A549 (cell line): Measurements from ENCODE around the gene LMTK2. TPM values are rescaled to one million over a fixed set of nuclear protein-coding genes. Genes with fewer than 3 reads are reported as not detected.

ENCODE experiments used
- ATAC-seq, 2 experiments: fragments of 200-7000 bp in 1 of 2; fragments of >200 bp in 1 of 2; cut with Nextera tagmentation in 1 of 2; cut with Tn5 transposase in 1 of 2; 3 replicates each; pipeline versions ENCODE4 v1.8.0 to v1.9.1; 2018 to 2020; ENCODE audit warnings: mild to moderate bottlenecking in 1 of 2, moderate library complexity in 1 of 2
- CTCF ChIA-PET: fragments of 300-600 bp; sonication (Branson Sonifier 250); formaldehyde crosslinking; extraction: SDS; loops from one replicate; lab custom pipeline; 2021; ENCODE audit warnings: antibody characterized with exemption, inconsistent platforms; lab: Yijun Ruan, JAX
- POLR2A ChIA-PET: fragments of 350-600 bp; formaldehyde crosslinking; extraction: SDS; loops from one replicate; lab custom pipeline; 2021; ENCODE audit warnings: antibody characterized with exemption, inconsistent platforms; lab: Yijun Ruan, JAX
- DNase-seq, 2 experiments: peaks; one replicate each; pipeline versions ENCODE4 v3.0.0 to v3.0.0-alpha.2; 2011 to 2016; ENCODE audit warnings: low read depth in 1 of 2, low spot score in 1 of 2
- FAIRE-seq: peaks from 2 replicates; lab custom pipeline; 2011; peaks lifted over from hg19 to GRCh38; lab: Jason Lieb, UNC
- H3K27ac ChIP-seq, 2 experiments: fragments of >200 bp; sonication (Bioruptor Twin); formaldehyde crosslinking; 3 replicates each; pipeline ENCODE4 v1.5.1; 2016 to 2017
- H3K4me1 ChIP-seq: fragments of >200 bp; sonication (Bioruptor Twin); formaldehyde crosslinking; 3 replicates; pipeline ENCODE4 v1.6.1; 2016
- H3K4me2 ChIP-seq: fragments of >200 bp; sonication (Bioruptor Twin); formaldehyde crosslinking; 3 replicates; pipeline ENCODE4 v1.6.1; 2016
- H3K4me3 ChIP-seq: fragments of >200 bp; sonication (Bioruptor Twin); formaldehyde crosslinking; 3 replicates; pipeline ENCODE4 v1.5.1; 2016
- H3K9me3 ChIP-seq: fragments of >200 bp; sonication (Bioruptor Twin); formaldehyde crosslinking; 3 replicates; pipeline ENCODE4 v1.6.1; 2016
- BHLHE40 ChIP-seq: IDR thresholded peaks from 2 replicates; pipeline ENCODE4 v1.6.1; 2012; ENCODE audit warnings: low read depth, low read length, inconsistent platforms
- CBX8 ChIP-seq: fragments of 200-600 bp; sonication (generic); IDR thresholded peaks from 2 replicates; pipeline ENCODE4 v1.6.1; 2016
- CHD4 ChIP-seq: fragments of 200-600 bp; sonication (generic); IDR thresholded peaks from 2 replicates; pipeline ENCODE4 v1.6.1; 2016; ENCODE audit warnings: antibody characterized with exemption, mild to moderate bottlenecking, borderline replicate concordance
- FOSB ChIP-seq: fragments of 250-450 bp; sonication (Bioruptor Pico); IDR thresholded peaks from 2 replicates; pipeline ENCODE4 v1.5.0; 2020; ENCODE audit warnings: mild to moderate bottlenecking, moderate library complexity
- GATA3 ChIP-seq: IDR thresholded peaks from 2 replicates; pipeline ENCODE4 v1.6.1; 2012; ENCODE audit warnings: borderline replicate concordance
- HDAC2 ChIP-seq: fragments of 200-600 bp; sonication (generic); IDR thresholded peaks from 2 replicates; pipeline ENCODE4 v1.6.1; 2016
- HEYL ChIP-seq: fragments of 250-450 bp; sonication (Bioruptor Pico); IDR thresholded peaks from 2 replicates; pipeline ENCODE4 v1.8.0; 2021; ENCODE audit warnings: mild to moderate bottlenecking, moderate library complexity
- HOXA7 ChIP-seq: fragments of 250-450 bp; sonication (Bioruptor Pico); IDR thresholded peaks from 2 replicates; pipeline ENCODE4 v1.5.0; 2020; ENCODE audit warnings: mild to moderate bottlenecking, moderate library complexity
- JUN ChIP-seq, 2 experiments: fragments of >200 bp; sonication (Bioruptor Twin); formaldehyde crosslinking; IDR thresholded peaks; 2 replicates in 1 of 2; 3 replicates in 1 of 2; pipeline ENCODE4 v1.6.1; 2016 to 2017
- KDM5A ChIP-seq: fragments of 200-600 bp; sonication (generic); IDR thresholded peaks from 2 replicates; pipeline ENCODE4 v1.6.1; 2016; ENCODE audit warnings: antibody characterized with exemption, mild to moderate bottlenecking
- MAZ ChIP-seq: fragments of 150-350 bp; IDR thresholded peaks from 2 replicates; pipeline ENCODE4 v1.6.1; 2014; ENCODE audit warnings: antibody characterized with exemption, low read depth, low read length, borderline replicate concordance
- NFE2L2 ChIP-seq: fragments of 150-350 bp; conservative IDR thresholded peaks from 2 replicates; pipeline ENCODE4 v1.6.1; 2014; ENCODE audit warnings: low read length
- NR3C1 ChIP-seq: fragments of >200 bp; sonication (Bioruptor Twin); formaldehyde crosslinking; IDR thresholded peaks from 3 replicates; pipeline ENCODE4 v1.6.1; 2017
- PHF8 ChIP-seq: fragments of 200-600 bp; sonication (generic); IDR thresholded peaks from 2 replicates; pipeline ENCODE4 v1.6.1; 2016; ENCODE audit warnings: low read depth, mild to moderate bottlenecking, antibody characterized with exemption, moderate library complexity, borderline replicate concordance
- POLR2A ChIP-seq: IDR thresholded peaks from 2 replicates; pipeline ENCODE4 v1.6.1; 2012; ENCODE audit warnings: mild to moderate bottlenecking, low read length
- RAD21 ChIP-seq, 2 experiments: fragments of >200 bp in 1 of 2; sonication (Bioruptor Twin) in 1 of 2; formaldehyde crosslinking in 1 of 2; IDR thresholded peaks in 1 of 2; conservative IDR thresholded peaks in 1 of 2; 2 replicates in 1 of 2; 3 replicates in 1 of 2; pipeline ENCODE4 v1.6.1; 2012 to 2018; ENCODE audit warnings: inconsistent platforms in 1 of 2
- SMC3 ChIP-seq: fragments of >200 bp; sonication (Bioruptor Twin); formaldehyde crosslinking; IDR thresholded peaks from 3 replicates; pipeline ENCODE4 v1.6.1; 2018; ENCODE audit warnings: inconsistent platforms
- TP53 ChIP-seq: fragments of 250-450 bp; sonication (Bioruptor Pico); IDR thresholded peaks from 2 replicates; pipeline ENCODE4 v1.5.0; 2021; ENCODE audit warnings: mild to moderate bottlenecking, moderate library complexity
- WGBS: methylation state at CpG from one replicate; pipeline ENCODE4 v1.1.6; 2017; ENCODE audit errors: missing lambda C conversion rate; 5-methylcytosine and 5-hydroxymethylcytosine counted together
- polyA minus RNA-seq: library from RNA; depleted of rRNA, polyadenylated mRNA; stranded (reverse); fragments of >200 nt; gene quantifications from 2 replicates; pipeline ENCODE4 v1.2.3, GENCODE V29; 2011; rRNA and poly(A)+ RNA removed
- polyA plus RNA-seq, 4 experiments: library from polyadenylated mRNA; depleted of rRNA in 3 of 4; stranded (reverse); fragments of >200 nt; fragmentation: RNase III in 1 of 4; extraction: RNeasy Plus Mini Kit Qiagen cat#74134 plus additional on column Dnase treatment in 1 of 4; gene quantifications; 2 replicates in 3 of 4; 3 replicates in 1 of 4; pipeline ENCODE4 v1.2.3, GENCODE V29; 2011 to 2017
- TF ChIP-seq, protein P1 (sequence below): IDR thresholded peaks from 2 replicates; pipeline ENCODE4 v1.6.1; 2012
- TF ChIP-seq, protein P2 (sequence below): fragments of 450-650 bp; IDR thresholded peaks from 2 replicates; pipeline ENCODE4 v1.6.1; 2014; ENCODE audit warnings: antibody characterized with exemption
- TF ChIP-seq, protein P3 (sequence below): IDR thresholded peaks from 2 replicates; pipeline ENCODE4 v1.6.1; 2012
- TF ChIP-seq, protein P4 (sequence below): fragments of >200 bp; sonication (Bioruptor Twin); formaldehyde crosslinking; IDR thresholded peaks from 3 replicates; pipeline ENCODE4 v1.6.1; 2016
- TF ChIP-seq, protein P5 (sequence below): fragments of 250-450 bp; sonication (Bioruptor Pico); IDR thresholded peaks from 2 replicates; pipeline ENCODE4 v1.5.0; 2021; ENCODE audit warnings: mild to moderate bottlenecking, moderate library complexity, borderline replicate concordance
- TF ChIP-seq, protein P6 (sequence below): fragments of >200 bp; sonication (Bioruptor Twin); formaldehyde crosslinking; IDR thresholded peaks from 3 replicates; pipeline ENCODE4 v1.5.1; 2016

LMTK2 gene
- 13.0 and 14.9 TPM in 2 replicates for polyA plus RNA-seq (2011; rRNA removed)
- polyA plus RNA-seq (2012; cell fraction: cytosol; rRNA removed), result 6.5 and 8.7 TPM in 2 replicates
- polyA plus RNA-seq (2012; cell fraction: nucleus; rRNA removed), result 16.3 and 18.7 TPM in 2 replicates
- polyA plus RNA-seq (2017; fragmentation: RNase III; extraction: RNeasy Plus Mini Kit Qiagen cat#74134 plus additional on column Dnase treatment), result 6.9 to 7.9 TPM (median 7.7 TPM) in 3 replicates
- polyA minus RNA-seq, result 20.5 and 20.9 TPM in 2 replicates

DNA sequence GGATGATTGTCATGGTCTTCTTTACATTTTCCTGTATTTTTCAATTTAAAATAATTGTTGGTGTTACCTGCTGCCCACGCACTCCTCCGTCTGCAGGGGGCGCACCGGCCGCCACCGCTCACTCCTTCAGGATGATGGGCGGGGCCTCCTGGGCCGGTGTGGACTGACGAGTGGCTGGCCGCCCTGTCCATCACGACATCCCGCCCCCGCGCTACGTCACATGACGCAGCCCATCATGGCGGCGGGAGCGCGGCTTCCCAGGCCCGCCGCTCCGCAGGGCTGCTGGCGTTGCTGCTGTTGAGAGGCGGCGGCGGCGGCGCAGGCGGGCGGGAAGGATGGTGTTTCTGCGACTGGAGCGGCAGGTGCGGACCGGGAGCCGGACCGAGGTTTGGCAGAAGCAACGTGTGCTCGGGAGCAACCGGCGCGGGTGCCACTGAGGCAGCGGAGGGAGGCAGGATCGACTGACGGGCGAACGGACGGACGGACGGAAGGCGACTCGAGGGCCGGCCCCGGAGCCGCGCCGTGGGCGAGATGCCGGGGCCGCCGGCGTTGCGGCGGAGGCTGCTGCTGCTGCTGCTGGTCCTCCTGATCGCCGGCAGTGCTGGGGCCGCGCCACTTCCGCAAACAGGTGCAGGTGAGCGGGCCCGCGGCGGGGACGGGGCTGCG lies at the start of gene LMTK2:
Gene LMTK2, plus strand, starts transcription at position 216 of the 666 bp plus-strand sequence. Its CDS starts 316 bp downstream, at position 532.
- TF ChIP-seq, protein P1, sequence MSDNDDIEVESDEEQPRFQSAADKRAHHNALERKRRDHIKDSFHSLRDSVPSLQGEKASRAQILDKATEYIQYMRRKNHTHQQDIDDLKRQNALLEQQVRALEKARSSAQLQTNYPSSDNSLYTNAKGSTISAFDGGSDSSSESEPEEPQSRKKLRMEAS, result peak; percentile 75
- peak; percentile 92 for TF ChIP-seq POLR2A
- TF ChIP-seq, protein P2, sequence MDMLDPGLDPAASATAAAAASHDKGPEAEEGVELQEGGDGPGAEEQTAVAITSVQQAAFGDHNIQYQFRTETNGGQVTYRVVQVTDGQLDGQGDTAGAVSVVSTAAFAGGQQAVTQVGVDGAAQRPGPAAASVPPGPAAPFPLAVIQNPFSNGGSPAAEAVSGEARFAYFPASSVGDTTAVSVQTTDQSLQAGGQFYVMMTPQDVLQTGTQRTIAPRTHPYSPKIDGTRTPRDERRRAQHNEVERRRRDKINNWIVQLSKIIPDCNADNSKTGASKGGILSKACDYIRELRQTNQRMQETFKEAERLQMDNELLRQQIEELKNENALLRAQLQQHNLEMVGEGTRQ, result peak; percentile 93
- TF ChIP-seq, protein P3, sequence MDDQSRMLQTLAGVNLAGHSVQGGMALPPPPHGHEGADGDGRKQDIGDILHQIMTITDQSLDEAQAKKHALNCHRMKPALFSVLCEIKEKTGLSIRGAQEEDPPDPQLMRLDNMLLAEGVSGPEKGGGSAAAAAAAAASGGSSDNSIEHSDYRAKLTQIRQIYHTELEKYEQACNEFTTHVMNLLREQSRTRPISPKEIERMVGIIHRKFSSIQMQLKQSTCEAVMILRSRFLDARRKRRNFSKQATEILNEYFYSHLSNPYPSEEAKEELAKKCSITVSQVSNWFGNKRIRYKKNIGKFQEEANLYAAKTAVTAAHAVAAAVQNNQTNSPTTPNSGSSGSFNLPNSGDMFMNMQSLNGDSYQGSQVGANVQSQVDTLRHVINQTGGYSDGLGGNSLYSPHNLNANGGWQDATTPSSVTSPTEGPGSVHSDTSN, result peak; percentile 99
- peak; percentile 95 for TF ChIP-seq SMC3
- peak; percentile 52; the same call in 1 of the 2 replicates for TF ChIP-seq HDAC2
- TF ChIP-seq RAD21 (conservative IDR thresholded peaks at IDR 0.05 in 1 of 2, IDR thresholded peaks at IDR 0.05 in 1 of 2), result peak; percentile 66 to 74
- 0 out of 2 replicates have a peak, but pooled peaks have one; percentile 13 for TF ChIP-seq MAZ
- TF ChIP-seq PHF8, result peak; percentile 91
- no peak for TF ChIP-seq TP53 (CRISPR knock-in tag)
- TF ChIP-seq JUN (IDR thresholded peaks at IDR 0.05), result peak in 1 of 2 experiments; percentile 82; a peak in 2 of 5 replicates
- TF ChIP-seq, protein P4, sequence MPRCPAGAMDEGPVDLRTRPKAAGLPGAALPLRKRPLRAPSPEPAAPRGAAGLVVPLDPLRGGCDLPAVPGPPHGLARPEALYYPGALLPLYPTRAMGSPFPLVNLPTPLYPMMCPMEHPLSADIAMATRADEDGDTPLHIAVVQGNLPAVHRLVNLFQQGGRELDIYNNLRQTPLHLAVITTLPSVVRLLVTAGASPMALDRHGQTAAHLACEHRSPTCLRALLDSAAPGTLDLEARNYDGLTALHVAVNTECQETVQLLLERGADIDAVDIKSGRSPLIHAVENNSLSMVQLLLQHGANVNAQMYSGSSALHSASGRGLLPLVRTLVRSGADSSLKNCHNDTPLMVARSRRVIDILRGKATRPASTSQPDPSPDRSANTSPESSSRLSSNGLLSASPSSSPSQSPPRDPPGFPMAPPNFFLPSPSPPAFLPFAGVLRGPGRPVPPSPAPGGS, result 0 out of 3 replicates have a peak, but pooled peaks have one; percentile 60
- TF ChIP-seq, protein P5, sequence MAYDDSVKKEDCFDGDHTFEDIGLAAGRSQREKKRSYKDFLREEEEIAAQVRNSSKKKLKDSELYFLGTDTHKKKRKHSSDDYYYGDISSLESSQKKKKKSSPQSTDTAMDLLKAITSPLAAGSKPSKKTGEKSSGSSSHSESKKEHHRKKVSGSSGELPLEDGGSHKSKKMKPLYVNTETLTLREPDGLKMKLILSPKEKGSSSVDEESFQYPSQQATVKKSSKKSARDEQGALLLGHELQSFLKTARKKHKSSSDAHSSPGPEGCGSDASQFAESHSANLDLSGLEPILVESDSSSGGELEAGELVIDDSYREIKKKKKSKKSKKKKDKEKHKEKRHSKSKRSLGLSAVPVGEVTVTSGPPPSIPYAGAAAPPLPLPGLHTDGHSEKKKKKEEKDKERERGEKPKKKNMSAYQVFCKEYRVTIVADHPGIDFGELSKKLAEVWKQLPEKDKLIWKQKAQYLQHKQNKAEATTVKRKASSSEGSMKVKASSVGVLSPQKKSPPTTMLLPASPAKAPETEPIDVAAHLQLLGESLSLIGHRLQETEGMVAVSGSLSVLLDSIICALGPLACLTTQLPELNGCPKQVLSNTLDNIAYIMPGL (CRISPR knock-in tag), result no peak
- no peak for TF ChIP-seq NR3C1
- peak; percentile 95 for TF ChIP-seq KDM5A
- no peak for TF ChIP-seq HEYL (CRISPR knock-in tag)
- TF ChIP-seq, protein P6, sequence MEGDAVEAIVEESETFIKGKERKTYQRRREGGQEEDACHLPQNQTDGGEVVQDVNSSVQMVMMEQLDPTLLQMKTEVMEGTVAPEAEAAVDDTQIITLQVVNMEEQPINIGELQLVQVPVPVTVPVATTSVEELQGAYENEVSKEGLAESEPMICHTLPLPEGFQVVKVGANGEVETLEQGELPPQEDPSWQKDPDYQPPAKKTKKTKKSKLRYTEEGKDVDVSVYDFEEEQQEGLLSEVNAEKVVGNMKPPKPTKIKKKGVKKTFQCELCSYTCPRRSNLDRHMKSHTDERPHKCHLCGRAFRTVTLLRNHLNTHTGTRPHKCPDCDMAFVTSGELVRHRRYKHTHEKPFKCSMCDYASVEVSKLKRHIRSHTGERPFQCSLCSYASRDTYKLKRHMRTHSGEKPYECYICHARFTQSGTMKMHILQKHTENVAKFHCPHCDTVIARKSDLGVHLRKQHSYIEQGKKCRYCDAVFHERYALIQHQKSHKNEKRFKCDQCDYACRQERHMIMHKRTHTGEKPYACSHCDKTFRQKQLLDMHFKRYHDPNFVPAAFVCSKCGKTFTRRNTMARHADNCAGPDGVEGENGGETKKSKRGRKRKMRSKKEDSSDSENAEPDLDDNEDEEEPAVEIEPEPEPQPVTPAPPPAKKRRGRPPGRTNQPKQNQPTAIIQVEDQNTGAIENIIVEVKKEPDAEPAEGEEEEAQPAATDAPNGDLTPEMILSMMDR, result peak; percentile 94
- Histone ChIP-seq H3K4me1 (peaks cover 39% of the 10 kb centered on the region), H3K4me3 (peak within 1 kb of the TSS; percentile 90), H3K9me3 (peaks cover 7% of the 10 kb centered on the region; the same call in 1 of the 3 replicates), H3K4me2 (peak within 1 kb of the TSS; percentile 87), H3K27ac (peak within 1 kb of the TSS; percentile 86 to 91)
- ChIA-PET CTCF (interaction anchor here (0.7 to 3.9 kb wide), 31 partner anchors 10 to 735 kb away, joined by 3 to 80 read pairs (median 4); no protein-coding TSS in a partner anchor), POLR2A (interaction anchor here (0.7 kb wide), 1 partner anchor 13 kb away, joined by 5 read pairs; no protein-coding TSS in a partner anchor)
- ATAC-seq, result peak; percentile 97 to 98
- peak; percentile 77 to 93 for DNase-seq
- no peak for FAIRE-seq
- under 1% methylated on average over 14 of the region's 75 CpGs for WGBS

DNA sequence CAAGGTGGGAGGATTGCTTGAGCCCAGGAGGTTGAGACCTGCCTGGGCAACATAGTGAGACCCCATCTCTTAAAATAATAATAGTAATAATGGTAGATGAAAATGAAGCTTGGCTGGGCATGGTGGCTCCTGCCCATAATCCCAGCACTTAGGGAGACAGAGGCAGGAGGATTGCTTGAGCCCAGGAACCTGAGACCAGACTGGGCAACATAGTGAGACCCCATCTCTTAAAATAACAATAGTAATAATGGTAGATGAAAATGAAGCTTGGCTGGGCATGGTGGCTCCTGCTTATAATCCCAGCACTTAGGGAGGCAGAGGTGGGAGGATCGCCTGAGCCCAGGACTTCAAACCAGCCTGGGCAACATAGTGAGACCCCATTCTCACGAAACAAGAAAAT lies 49.5 kb upstream of the LMTK2 start:
- no peaks in the 10 kb centered on the region for H3K9me3 ChIP-seq
- H3K4me3 ChIP-seq, result no peak overlapping the region
- no peak overlapping the region for H3K27ac ChIP-seq
- FAIRE-seq, result no peak
- DNase-seq, result no peak
- ATAC-seq, result no peak
- CTCF ChIA-PET, result no interaction called here
- POLR2A ChIA-PET, result no interaction called here
- WGBS, result 53% methylated on average over 2 of the region's 2 CpGs
- no peak overlapping the region for H3K4me2 ChIP-seq
- no peaks in the 10 kb centered on the region for H3K4me1 ChIP-seq
- TF ChIP-seq, protein P6, result no peak
- TF ChIP-seq HOXA7 (CRISPR knock-in tag) (no peak), CHD4 (no peak), RAD21 (conservative IDR thresholded peaks at IDR 0.05 in 1 of 2, IDR thresholded peaks at IDR 0.05 in 1 of 2) (no peak), BHLHE40 (no peak), NFE2L2 (no peak), GATA3 (no peak), HDAC2 (no peak), CBX8 (no peak), FOSB (CRISPR knock-in tag) (no peak)
- TF ChIP-seq, protein P1, result no peak
